NT2/D1 (cell line): ENCODE data around the gene PXT1.

Experiments
- DNase-seq: peaks from one replicate; pipeline ENCODE4 v3.0.0-alpha.2; 2011; ENCODE audit warnings: low read depth, low spot score
- H3K27me3 ChIP-seq: 2 replicates; pipeline ENCODE4 v1.6.0; 2011; ENCODE audit warnings: mild to moderate bottlenecking; ENCODE audit not compliant: insufficient read length, insufficient read depth
- H3K36me3 ChIP-seq: 2 replicates; pipeline ENCODE4 v1.6.1; 2011; ENCODE audit warnings: mild to moderate bottlenecking, low read length, mixed read lengths; ENCODE audit not compliant: insufficient read depth, insufficient read length
- H3K4me1 ChIP-seq: 2 replicates; pipeline ENCODE4 v1.5.1; 2011; ENCODE audit not compliant: insufficient read depth, insufficient read length
- H3K4me3 ChIP-seq: 2 replicates; pipeline ENCODE4 v1.5.1; 2011; ENCODE audit warnings: low read depth; ENCODE audit not compliant: insufficient read length
- H3K9ac ChIP-seq: 2 replicates; pipeline ENCODE4 v1.6.0; 2011; ENCODE audit warnings: low read depth; ENCODE audit not compliant: insufficient read length
- H3K9me3 ChIP-seq: 2 replicates; pipeline ENCODE4 v1.5.1; 2011; ENCODE audit warnings: mild to moderate bottlenecking, low read length; ENCODE audit not compliant: insufficient read depth
- SUZ12 ChIP-seq: IDR thresholded peaks from 2 replicates; pipeline ENCODE4 v1.6.1; 2011; ENCODE audit not compliant: insufficient read length, insufficient read depth; ENCODE audit errors: extremely low read depth
- YY1 ChIP-seq: IDR thresholded peaks from 2 replicates; pipeline ENCODE4 v1.6.1; 2011; ENCODE audit not compliant: insufficient read length, insufficient read depth
- ZNF274 ChIP-seq: IDR thresholded peaks from 2 replicates; pipeline ENCODE4 v1.6.1; 2011; ENCODE audit warnings: mild to moderate bottlenecking, low read depth, low read length

PXT1 gene

GRCh38 chr6:36373368-36374019, 69.2 kb downstream of the PXT1 start:
- no peaks in the 10 kb centered on the region for H3K27me3 ChIP-seq
- H3K4me1 ChIP-seq: peaks cover 6% of the 10 kb centered on the region
- H3K36me3 ChIP-seq: no peaks in the 10 kb centered on the region
- no peaks in the 10 kb centered on the region for H3K9me3 ChIP-seq
- TF ChIP-seq YY1: no peak
- TF ChIP-seq ZNF274: no peak
- no peak for TF ChIP-seq SUZ12
- H3K4me3 ChIP-seq: no peak overlapping the region
- H3K9ac ChIP-seq: no peak overlapping the region
- DNase-seq: no peak

- no peak overlapping the region for H3K9ac ChIP-seq
- peaks cover 6% of the 10 kb centered on the region for H3K4me1 ChIP-seq
- no peaks in the 10 kb centered on the region for H3K9me3 ChIP-seq
- H3K36me3 ChIP-seq: no peaks in the 10 kb centered on the region
- TF ChIP-seq SUZ12 (no peak), YY1 (no peak), ZNF274 (no peak)
- no peak for DNase-seq
- H3K4me3 ChIP-seq: no peak overlapping the region
- no peaks in the 10 kb centered on the region for H3K27me3 ChIP-seq
These were observed 70.6 kb downstream of the PXT1 start for GRCh38 chr6:36372088-36372487.

DNA sequence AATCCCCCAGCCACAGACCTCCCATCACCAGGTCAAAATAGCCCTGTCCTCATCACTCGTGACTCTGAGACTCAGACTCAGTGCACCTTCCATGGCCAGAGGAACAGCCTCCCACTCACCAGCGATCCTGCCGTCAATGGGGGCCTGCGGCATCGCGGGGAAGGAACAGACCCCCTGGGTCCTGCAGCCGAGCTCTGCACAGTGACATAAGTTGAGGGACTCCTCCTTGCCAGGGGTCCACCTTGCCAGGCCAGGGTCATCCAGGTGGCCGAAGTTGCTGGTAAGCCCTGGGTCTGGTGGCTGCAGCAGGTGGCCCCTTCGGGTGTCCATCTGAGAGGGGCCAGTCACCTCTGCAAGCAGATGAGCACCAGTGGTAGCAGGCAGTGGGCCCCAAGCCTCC, 71.4 kb downstream of the PXT1 start:
- Histone ChIP-seq H3K4me3 (no peak overlapping the region), H3K27me3 (no peaks in the 10 kb centered on the region), H3K9me3 (no peaks in the 10 kb centered on the region), H3K36me3 (no peaks in the 10 kb centered on the region), H3K9ac (no peak overlapping the region), H3K4me1 (peaks cover 6% of the 10 kb centered on the region)
- TF ChIP-seq SUZ12: no peak
- TF ChIP-seq ZNF274: no peak
- no peak for TF ChIP-seq YY1
- DNase-seq: no peak

DNA sequence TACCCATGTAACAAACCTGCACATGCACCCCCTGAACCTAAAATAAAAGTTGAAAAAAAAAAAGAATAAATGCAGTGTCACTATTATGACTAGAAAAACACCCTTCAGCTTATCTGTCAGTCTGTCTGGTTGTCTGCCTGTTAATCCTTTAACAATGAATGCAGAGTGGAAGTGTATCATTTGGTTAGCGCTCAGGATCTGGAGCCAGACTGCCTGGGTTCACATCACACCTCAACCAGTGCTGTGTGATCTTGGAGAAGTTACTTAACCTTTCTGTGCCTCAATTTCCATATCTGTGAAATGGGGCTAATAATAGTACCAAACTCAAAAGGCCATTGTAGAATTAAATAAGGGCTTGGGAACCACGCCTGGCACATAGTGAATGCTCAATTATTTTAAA, 72.0 kb downstream of the PXT1 start:
- no peaks in the 10 kb centered on the region for H3K36me3 ChIP-seq
- H3K9ac ChIP-seq: no peak overlapping the region
- H3K4me3 ChIP-seq: no peak overlapping the region
- H3K27me3 ChIP-seq: no peaks in the 10 kb centered on the region
- DNase-seq: no peak
- peaks cover 6% of the 10 kb centered on the region for H3K4me1 ChIP-seq
- H3K9me3 ChIP-seq: no peaks in the 10 kb centered on the region
- TF ChIP-seq SUZ12: no peak
- no peak for TF ChIP-seq YY1
- TF ChIP-seq ZNF274: no peak

- DNase-seq: no peak
- Histone ChIP-seq H3K9ac (no peak overlapping the region), H3K4me3 (no peak overlapping the region), H3K4me1 (peaks cover 6% of the 10 kb centered on the region), H3K36me3 (no peaks in the 10 kb centered on the region), H3K27me3 (no peaks in the 10 kb centered on the region), H3K9me3 (no peaks in the 10 kb centered on the region)
- TF ChIP-seq SUZ12 (no peak), YY1 (no peak), ZNF274 (no peak)
These were observed 73.5 kb downstream of the PXT1 start for GRCh38 chr6:36368921-36369865.

GRCh38 chr6:36368421-36368820, 74.2 kb downstream of the PXT1 start:
- H3K36me3 ChIP-seq: no peaks in the 10 kb centered on the region
- H3K9ac ChIP-seq: no peak overlapping the region
- H3K4me1 ChIP-seq: peaks cover 6% of the 10 kb centered on the region
- no peak for TF ChIP-seq YY1
- TF ChIP-seq ZNF274: no peak
- no peak for TF ChIP-seq SUZ12
- H3K9me3 ChIP-seq: no peaks in the 10 kb centered on the region
- DNase-seq: no peak
- no peaks in the 10 kb centered on the region for H3K27me3 ChIP-seq
- H3K4me3 ChIP-seq: no peak overlapping the region

DNA sequence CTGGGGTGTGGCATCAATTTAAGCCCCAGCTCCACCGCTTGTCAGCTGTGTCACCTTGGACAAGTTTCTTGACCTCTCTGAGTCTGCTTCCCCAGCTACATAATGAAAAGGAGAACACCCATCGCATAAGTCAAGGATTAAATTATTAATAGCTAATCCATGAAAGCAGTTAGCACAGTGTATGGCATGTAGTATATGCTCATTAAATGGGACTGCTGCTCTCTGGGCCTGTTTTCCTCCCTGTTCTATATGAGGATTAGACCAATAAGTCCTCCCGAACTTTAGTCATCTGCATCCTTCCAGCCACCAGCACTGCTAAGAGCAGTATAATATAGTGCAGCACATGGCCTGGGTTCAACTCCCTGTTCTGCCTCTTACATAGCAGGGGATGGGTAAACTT, 74.9 kb downstream of the PXT1 start:
- peaks cover 4% of the 10 kb centered on the region for H3K4me1 ChIP-seq
- H3K9me3 ChIP-seq: peaks cover 3% of the 10 kb centered on the region; the same call in 1 of the 2 replicates
- H3K27me3 ChIP-seq: no peaks in the 10 kb centered on the region
- H3K9ac ChIP-seq: no peak overlapping the region
- TF ChIP-seq YY1: no peak
- no peak for DNase-seq
- H3K4me3 ChIP-seq: no peak overlapping the region
- no peaks in the 10 kb centered on the region for H3K36me3 ChIP-seq
